GM12864 (cell line): ENCODE measurements around the gene UBR3.
"Not testable (repeated sequence)": the region's sequence is repeated elsewhere in the genome, so short reads cannot be mapped to it uniquely, and the experiment has no call there.

ENCODE experiments used
- DNase-seq: peaks from one replicate; pipeline ENCODE4 v3.0.0-alpha.2; 2011; ENCODE audit warnings: low read depth
- H3K4me3 ChIP-seq: 2 replicates; pipeline ENCODE4 v1.5.1; 2011; ENCODE audit warnings: mild to moderate bottlenecking, low read depth, low read length, control low read depth
- TF ChIP-seq, protein P1 (sequence below): IDR thresholded peaks from 2 replicates; pipeline ENCODE4 v1.5.1; 2011; ENCODE audit warnings: low read depth, mild to moderate bottlenecking, moderate library complexity, low read length, control low read depth, inconsistent platforms; ENCODE audit errors: missing control alignments

UBR3 gene

DNA sequence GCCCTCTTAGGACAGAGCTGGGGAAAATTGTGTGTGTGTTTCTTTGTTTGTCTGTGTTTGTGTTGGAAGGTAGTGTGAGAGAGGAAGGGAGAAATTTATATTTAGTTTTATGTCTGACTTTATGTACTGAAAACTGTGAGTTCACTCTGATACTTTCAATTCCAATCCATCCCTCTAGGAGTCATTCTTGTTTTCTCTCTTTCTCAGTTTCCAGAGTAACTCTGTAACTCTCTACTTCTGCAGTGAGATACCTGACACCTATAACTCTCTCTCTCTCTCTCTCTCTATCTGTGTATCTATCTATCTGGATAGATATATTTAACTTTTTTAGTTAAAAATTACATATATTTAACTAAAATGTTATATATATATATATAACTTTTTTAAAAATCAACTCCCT is 128.7 kb downstream of the UBR3 start:
- DNase-seq: no peak
- TF ChIP-seq, protein P1, sequence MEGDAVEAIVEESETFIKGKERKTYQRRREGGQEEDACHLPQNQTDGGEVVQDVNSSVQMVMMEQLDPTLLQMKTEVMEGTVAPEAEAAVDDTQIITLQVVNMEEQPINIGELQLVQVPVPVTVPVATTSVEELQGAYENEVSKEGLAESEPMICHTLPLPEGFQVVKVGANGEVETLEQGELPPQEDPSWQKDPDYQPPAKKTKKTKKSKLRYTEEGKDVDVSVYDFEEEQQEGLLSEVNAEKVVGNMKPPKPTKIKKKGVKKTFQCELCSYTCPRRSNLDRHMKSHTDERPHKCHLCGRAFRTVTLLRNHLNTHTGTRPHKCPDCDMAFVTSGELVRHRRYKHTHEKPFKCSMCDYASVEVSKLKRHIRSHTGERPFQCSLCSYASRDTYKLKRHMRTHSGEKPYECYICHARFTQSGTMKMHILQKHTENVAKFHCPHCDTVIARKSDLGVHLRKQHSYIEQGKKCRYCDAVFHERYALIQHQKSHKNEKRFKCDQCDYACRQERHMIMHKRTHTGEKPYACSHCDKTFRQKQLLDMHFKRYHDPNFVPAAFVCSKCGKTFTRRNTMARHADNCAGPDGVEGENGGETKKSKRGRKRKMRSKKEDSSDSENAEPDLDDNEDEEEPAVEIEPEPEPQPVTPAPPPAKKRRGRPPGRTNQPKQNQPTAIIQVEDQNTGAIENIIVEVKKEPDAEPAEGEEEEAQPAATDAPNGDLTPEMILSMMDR: no peak
- H3K4me3 ChIP-seq: no peak overlapping the region

DNA sequence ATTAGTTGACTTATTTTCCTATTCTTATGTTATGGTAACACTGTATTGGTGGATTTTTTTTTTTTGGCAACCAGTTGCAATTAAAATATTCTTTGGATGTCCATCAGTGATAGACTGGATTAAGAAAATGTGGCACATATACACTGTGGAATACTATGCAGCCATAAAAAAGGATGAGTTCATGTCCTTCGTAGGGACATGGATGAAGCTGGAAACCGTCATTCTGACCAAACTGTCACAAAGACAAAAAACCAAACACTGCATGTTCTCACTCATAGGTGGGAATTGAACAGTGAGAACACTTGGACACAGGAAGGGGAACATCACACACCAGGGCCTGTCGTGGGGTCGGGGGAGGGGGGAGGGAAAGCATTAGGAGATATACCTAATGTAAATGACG is 130.0 kb downstream of the UBR3 start:
- DNase-seq, H3K4me3 ChIP-seq: not testable (repeated sequence)

DNA sequence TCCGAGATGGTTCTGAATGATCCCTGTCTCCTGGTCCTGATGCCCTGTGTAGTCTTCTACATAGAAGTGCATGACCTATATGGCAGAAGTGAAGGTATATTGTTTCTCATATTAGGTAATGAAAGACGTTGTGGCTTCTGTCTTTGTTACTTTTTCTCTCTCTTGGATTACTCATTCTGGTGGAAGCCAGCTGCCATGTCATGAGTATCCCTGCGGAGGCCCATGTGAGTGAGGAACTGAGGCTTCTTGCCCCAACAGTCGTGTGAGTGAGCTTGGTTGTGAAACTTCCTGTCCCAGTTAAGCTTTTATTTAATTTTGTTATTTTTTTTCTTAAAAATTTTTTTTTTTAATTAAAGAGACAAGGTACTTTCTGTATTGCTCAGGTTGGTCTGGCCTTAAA is 134.7 kb downstream of the UBR3 start:
- no peak overlapping the region for H3K4me3 ChIP-seq
- no peak for DNase-seq
- TF ChIP-seq, protein P1: no peak

DNA sequence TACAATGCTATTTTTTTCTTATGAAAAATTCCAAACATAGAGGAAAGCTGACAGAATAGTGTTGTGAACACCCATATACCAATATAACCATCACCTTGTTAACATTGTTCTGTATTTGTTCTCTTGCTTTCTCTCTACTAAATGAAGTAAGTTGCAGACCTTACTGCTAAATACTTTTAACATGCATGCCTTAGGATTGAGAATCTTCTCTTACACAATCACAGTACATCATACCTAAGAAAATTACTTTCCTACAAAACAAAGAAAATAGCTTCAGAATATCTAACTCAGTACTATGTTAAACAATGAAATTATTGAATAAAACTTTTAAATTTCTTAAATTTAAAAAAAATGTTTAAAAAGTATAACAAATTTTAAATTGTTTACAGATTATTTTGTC is 136.5 kb downstream of the UBR3 start:
- TF ChIP-seq, protein P1: no peak
- DNase-seq: no peak
- no peak overlapping the region for H3K4me3 ChIP-seq

DNA sequence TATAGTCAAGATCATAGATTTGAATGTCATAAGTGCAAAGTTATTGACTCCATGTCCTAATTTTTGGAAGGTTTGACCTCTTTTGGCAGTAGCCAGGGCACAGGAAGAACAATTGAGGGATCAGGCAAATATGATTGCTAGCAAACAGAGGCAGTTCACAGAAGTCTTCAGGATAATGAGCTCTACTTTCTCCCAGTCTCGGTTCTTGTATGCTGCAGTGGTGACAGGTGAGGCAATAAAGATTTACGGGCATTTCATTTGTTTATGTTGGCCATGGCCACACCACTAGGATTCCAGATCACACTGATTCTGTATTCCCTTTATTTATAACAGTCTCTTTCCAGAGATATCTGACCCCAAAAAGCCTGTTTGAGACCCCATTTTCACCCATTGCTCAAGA is 137.5 kb downstream of the UBR3 start:
- TF ChIP-seq, protein P1: no peak
- no peak for DNase-seq
- H3K4me3 ChIP-seq: no peak overlapping the region

DNA sequence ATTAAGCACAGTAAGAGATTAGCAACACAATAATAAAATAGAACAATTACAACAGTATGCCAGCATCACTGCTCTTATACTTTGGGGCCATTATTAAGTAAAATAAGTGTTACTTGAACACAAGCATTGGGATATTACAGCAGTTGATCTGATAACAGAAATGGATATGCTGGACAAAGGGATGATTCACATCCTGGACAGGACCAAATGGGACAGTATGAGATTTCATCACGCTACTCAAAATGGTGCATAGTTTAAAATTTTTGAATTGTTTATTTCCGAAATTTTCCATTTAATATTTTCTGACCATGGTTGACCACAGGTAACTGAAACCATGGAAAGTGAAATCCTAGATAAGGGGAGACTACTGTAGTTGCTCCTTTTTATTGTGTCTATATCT is 138.2 kb downstream of the UBR3 start:
- TF ChIP-seq, protein P1: no peak
- DNase-seq: no peak

DNA sequence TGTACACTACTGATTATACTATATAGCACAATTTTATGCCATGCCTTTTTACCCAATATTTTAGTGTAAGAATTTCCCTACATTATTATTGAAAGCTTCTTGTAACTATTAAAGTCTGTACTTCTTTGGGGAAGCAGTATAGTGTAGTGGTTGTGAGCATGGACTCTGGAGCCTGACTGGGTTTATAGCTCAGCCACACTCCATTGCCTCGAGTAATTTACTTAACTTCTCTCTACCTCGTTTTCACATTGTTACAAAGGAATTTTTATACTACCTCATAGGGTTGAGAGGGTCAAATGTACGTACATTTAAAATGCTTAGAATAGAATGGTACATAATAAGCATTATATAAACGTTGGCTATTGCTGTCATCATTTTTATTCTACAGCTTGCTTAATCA is 139.2 kb downstream of the UBR3 start:
- DNase-seq: no peak
- TF ChIP-seq, protein P1: no peak

More for the DNA sequence above, 138.2 kb downstream of the UBR3 start:
- no peak overlapping the region for H3K4me3 ChIP-seq

DNA sequence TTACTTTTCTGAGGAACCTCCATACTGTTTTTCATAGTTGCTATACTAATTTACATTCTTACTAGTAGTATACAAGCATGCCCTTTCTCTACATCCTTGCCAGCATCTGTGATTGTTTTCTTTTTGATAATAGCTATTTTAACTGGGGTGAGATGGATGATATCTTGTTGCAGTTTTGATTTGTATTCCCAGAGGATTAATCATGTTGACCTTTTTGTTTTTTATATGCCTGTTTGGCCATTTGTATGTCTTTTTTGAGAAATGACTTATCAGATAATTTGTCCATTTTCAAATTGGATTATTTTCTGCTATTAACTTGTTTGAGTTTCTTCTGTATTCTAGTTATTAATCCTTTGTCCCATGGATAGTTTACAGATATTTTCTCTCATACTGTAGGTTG is 141.5 kb downstream of the UBR3 start:
- no peak for DNase-seq
- H3K4me3 ChIP-seq: no peak overlapping the region
- TF ChIP-seq, protein P1: no peak

More for the DNA sequence above, 139.2 kb downstream of the UBR3 start:
- no peak overlapping the region for H3K4me3 ChIP-seq
